Measurements from ENCODE around the gene MB.

DNA sequence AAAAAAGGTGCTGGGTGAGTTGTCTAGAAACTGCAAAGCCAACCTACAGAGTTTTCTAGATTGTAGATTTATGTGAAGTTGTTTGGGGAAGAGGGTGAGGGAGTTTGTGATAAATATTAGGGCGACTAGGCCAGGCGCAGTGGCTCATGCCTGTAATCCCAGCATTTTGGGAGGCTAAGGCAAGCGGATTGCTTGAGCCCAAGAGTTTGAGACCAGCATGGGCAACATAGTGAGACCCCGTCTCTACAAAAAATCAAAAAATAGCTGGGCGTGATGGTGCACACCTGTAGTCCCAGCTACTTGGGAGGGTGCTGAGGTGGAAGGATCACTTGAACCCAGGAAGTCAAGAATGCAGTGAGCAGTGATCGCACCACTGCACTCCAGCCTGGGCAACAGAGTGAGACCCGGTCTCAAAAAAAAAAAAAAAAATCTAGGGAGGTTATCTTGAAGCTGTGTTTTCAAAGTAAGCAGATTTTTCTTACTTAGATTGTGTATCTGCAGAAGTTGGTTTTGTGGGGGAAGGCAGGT, 32.0 kb upstream of the MB start:
- no peak for TF ChIP-seq CTCF (conservative IDR thresholded peaks at IDR 0.05; ENCODE audit: low read length)
- TF ChIP-seq EZH2phosphoT487 (IDR thresholded peaks at IDR 0.05; ENCODE audit: borderline replicate concordance, low read depth, low read length), result no peak

Measured in OCI-LY7 (cell line).